Limb (tissue), 2 donors: Measurements from ENCODE around the gene IRF3.

Source experiments
- DNase-seq, 2 donors: peaks; one replicate each; pipeline ENCODE4 v3.0.0-alpha.2; 2016; ENCODE audit errors: extremely low spot score in 2 of 2

IRF3 gene

GRCh38 chr19:49669516-49669915, 3.9 kb upstream of the IRF3 start:
- DNase-seq: no peak

- DNase-seq: no peak
Observed at GRCh38 chr19:49667473-49667872, 1.8 kb upstream of the IRF3 start.

- DNase-seq: no peak
Observed at GRCh38 chr19:49666120-49666444, 425 bp upstream of the IRF3 start.

- no peak for DNase-seq
Observed at GRCh38 chr19:49665036-49665350, 664 bp downstream of the IRF3 start.

GRCh38 chr19:49664171-49665035, 1.3 kb downstream of the IRF3 start:
- DNase-seq: peak; percentile 60 to 93

GRCh38 chr19:49663224-49663623, 2.4 kb downstream of the IRF3 start:
- DNase-seq: no peak

- no peak for DNase-seq
Observed at GRCh38 chr19:49662011-49662410, 3.6 kb downstream of the IRF3 start.

- DNase-seq: no peak
Observed at GRCh38 chr19:49660338-49660961, 5.2 kb downstream of the IRF3 start.

- DNase-seq: no peak
Observed at GRCh38 chr19:49658566-49659442, 6.9 kb downstream of the IRF3 start.

GRCh38 chr19:49658139-49658517, 7.5 kb downstream of the IRF3 start:
- DNase-seq: no peak

GRCh38 chr19:49657493-49658138, 8.0 kb downstream of the IRF3 start:
- no peak for DNase-seq

- no peak for DNase-seq
Observed at GRCh38 chr19:49656456-49657109, 9.1 kb downstream of the IRF3 start.

- no peak for DNase-seq
Observed at GRCh38 chr19:49655570-49656455, 9.8 kb downstream of the IRF3 start.

- no peak for DNase-seq
Observed at GRCh38 chr19:49654581-49654980, 11.1 kb downstream of the IRF3 start.

- DNase-seq: no peak
Observed at GRCh38 chr19:49653466-49653806, 12.2 kb downstream of the IRF3 start.

- no peak for DNase-seq
Observed at GRCh38 chr19:49652551-49653465, 12.8 kb downstream of the IRF3 start.

- DNase-seq: no peak
Observed at GRCh38 chr19:49651820-49652550, 13.7 kb downstream of the IRF3 start.

GRCh38 chr19:49651029-49651819, 14.4 kb downstream of the IRF3 start:
- no peak for DNase-seq
